DMS153 (cell line): Measurements from ENCODE around the gene NOP9.
"Not testable (repeated sequence)": the region's sequence is repeated elsewhere in the genome, so short reads cannot be mapped to it uniquely, and the experiment has no call there.

Source experiments
- DNase-seq: peaks from one replicate; lab custom pipeline; 2025; lab: John Stamatoyannopoulos, UW

Gene NOP9

DNA sequence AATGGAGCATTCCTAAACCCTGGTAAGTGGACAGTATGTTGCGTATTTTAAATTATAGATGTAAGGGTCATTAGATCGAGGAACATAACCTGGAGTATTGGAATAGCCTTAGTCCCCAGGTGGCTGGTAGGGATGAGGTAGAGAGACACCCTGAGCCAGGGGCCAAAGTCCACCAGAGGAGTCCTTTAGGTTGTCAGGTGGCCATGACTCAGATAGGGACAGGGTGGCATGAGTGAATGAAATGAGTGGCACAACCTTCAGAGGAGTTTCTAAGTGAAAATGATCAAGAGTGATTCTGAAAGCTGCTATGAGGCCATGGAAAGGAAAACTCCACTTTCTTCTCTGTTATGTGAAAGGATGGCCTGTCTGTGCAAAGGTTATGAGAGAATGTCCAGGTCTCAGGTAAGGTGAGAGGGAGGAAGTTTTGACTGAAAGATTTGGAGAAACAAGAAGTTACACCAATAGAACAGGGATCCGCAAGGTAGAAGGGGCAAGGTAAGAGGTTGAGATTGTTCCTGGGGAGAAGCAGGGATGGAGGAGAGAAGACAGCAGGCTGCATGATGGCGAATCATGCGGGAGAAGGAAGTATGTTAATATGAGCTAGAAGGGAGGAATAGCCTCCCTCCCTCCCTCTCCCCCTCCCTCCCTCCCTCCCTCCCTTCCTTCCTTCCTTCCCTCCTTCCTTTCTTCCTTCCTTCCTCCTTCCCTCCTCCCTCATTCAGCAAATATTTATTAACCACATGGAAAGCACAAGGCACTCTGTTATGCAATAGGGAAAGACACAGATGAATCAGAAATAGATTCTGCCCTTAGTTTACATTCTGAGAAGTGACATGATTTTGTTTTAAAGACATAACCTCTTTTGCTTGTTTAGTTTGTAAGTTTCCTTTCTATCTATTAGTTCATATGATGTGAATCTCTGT, 54.2 kb downstream of the NOP9 start:
- DNase-seq = no peak

DNA sequence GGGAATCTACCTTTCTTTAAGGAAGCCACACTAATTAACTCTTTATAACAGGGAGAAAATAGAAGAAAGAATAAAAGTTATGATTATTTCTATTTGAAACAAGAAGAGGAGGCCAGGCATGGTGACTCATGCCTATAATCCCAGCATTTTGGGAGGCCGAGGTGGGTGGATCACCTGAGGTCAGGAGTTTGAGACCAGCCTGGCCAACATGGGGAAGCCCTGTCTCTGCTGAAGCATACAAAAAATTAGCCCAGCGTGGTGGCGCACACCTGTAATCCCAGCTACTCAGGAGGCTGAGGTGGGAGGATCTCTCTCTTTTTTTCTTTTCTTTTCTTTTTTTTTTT, 54.8 kb downstream of the NOP9 start:
- not testable (repeated sequence) for DNase-seq

DNA sequence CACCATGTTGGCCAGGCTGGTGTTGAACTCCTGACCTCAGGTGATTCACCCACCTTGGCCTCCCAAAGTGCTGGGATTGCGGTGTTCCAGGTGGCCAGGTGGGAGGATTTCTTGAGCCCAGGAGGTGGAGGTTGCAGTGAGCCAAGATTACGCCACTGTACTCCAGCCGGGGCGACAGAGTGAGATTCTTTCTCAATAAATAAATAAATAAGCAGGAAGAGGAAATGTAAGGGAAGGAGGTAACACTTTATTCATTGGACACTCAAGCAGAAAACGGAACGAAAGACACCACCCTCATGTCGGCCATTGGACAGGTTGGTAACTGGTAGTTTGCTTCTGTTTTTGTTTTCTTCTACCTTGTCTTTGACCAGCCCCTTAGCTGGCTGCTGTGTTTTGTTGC, 55.4 kb downstream of the NOP9 start:
- no peak for DNase-seq

DNA sequence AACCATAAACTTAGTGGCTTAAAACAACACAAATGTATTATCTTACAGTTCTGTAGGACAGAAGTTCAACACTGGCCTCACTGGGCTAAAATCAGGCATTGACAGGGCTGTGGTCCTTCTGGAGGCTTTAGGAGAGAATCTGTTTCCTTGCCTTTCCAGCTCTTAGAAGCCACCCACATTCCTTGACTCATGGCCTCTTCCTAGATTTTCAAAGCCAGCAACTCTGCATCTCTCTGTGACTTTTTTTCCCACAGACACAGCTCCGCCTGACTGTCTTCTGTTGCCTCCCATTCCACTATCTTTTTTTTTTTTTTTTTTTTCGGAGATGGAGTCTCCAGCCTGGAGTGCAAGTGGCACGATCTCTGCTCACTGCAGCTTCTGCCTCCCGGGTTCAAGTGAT, 56.6 kb downstream of the NOP9 start:
- no peak for DNase-seq
